Breast epithelium (tissue), 4 donors: ENCODE measurements around the gene MLLT10. TPM values are rescaled to one million over a fixed set of nuclear protein-coding genes. Genes with fewer than 3 reads are reported as not detected.

ENCODE experiments used
- DNase-seq, 2 donors: peaks; one replicate each; pipeline ENCODE4 v3.0.0-alpha.2; 2019; ENCODE audit warnings: low spot score in 2 of 2
- H3K27ac ChIP-seq, 2 donors: fragments of 200-600 bp; sonication (generic) in 1 of 2; one replicate each; pipeline ENCODE4 v1.5.1; 2016 to 2019; ENCODE audit warnings: mild to moderate bottlenecking in 1 of 2
- H3K27me3 ChIP-seq, 2 donors: fragments of 200-600 bp; sonication (generic) in 1 of 2; one replicate each; pipeline versions ENCODE4 v1.5.1 to v1.6.0; 2017 to 2019; ENCODE audit warnings: control low read depth in 1 of 2, mild to moderate bottlenecking in 1 of 2
- H3K36me3 ChIP-seq: fragments of 200-600 bp; one replicate; pipeline ENCODE4 v1.5.1; 2019
- H3K4me1 ChIP-seq, 2 donors: fragments of 200-600 bp; sonication (generic); one replicate each; pipeline ENCODE4 v1.5.1; 2016 to 2019; ENCODE audit warnings: control low read depth in 1 of 2
- H3K4me3 ChIP-seq, 3 donors: fragments of 200-600 bp; sonication (generic); 1 replicate in 2 of 3; 2 replicates in 1 of 3; pipeline ENCODE4 v1.5.1; 2016 to 2019; ENCODE audit warnings: mild to moderate bottlenecking in 3 of 3, moderate library complexity in 2 of 3
- H3K9me3 ChIP-seq, 2 donors: fragments of 200-600 bp; sonication (generic) in 1 of 2; one replicate each; pipeline ENCODE4 v1.5.1; 2016 to 2019; ENCODE audit warnings: control low read depth in 1 of 2
- POLR2A ChIP-seq: fragments of 450-650 bp; IDR thresholded peaks from one replicate; pipeline ENCODE4 v1.6.1; 2016; ENCODE audit warnings: antibody characterized with exemption, mild to moderate bottlenecking, moderate library complexity
- POLR2AphosphoS5 ChIP-seq, 3 donors: sonication (generic); formaldehyde crosslinking; IDR thresholded peaks; one replicate each; pipeline ENCODE4 v1.6.1; 2017; ENCODE audit warnings: antibody characterized with exemption in 3 of 3
- intact Hi-C: fragments of 100-400 bp; cut with DNase I; formaldehyde crosslinking; loops from one replicate; pipeline ENCODE4 v1.15.1; 2023; ENCODE audit warnings: low total_unique reads
- total RNA-seq, 3 donors: library from RNA; depleted of rRNA; stranded (reverse); fragments of >200 nt; gene quantifications; one replicate each; pipeline ENCODE4 v1.1.0, GENCODE V29; 2016
- TF ChIP-seq, protein P1 (sequence below), 3 donors: fragments of 450-650 bp; IDR thresholded peaks; one replicate each; pipeline ENCODE4 v1.5.1; 2016 to 2017; ENCODE audit warnings: antibody characterized with exemption in 3 of 3, mild to moderate bottlenecking in 3 of 3, moderate library complexity in 3 of 3

The MLLT10 gene
- total RNA-seq, 3 donors from 2014 or later: 45.6 to 74.6 (median 58.0) TPM

DNA sequence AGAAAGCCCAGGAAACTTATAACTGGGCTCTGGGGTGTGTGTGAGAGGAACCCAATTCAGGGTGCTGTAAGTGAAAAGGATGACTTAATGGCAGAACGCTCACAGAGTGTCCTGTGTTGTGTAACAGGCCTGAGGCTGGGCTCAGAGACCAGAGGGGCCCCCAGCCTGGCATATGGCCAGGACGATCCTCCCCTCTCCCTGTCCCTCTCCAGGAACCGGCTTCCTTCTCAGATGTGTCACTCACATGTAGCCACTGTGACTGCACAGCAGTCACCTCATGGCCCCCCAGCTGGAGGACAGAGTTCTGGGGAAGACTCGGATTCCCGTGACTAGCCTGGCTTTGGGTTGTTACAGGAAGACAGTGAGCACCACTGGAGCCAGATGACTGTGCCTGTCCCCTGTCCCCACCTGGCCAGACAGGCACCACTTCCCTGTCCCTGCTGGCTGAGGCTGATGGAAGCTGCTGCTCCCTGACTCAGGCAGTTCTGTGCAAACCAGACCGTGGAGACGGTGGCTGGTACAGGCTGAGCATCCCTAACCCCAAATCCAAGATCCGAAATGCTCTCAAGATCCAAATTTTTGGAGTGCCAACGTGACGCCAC lies 220.5 kb downstream of the MLLT10 start:
- no peaks in the 10 kb centered on the region for H3K27me3 ChIP-seq
- no peaks in the 10 kb centered on the region for H3K36me3 ChIP-seq
- intact Hi-C loops: loop anchor here (10.0 kb wide), 1 partner anchor 830 kb away; no protein-coding TSS in a partner anchor
- H3K27ac ChIP-seq: no peak overlapping the region
- no peaks in the 10 kb centered on the region for H3K4me1 ChIP-seq
- no peak for DNase-seq
- H3K4me3 ChIP-seq: no peak overlapping the region
- TF ChIP-seq POLR2AphosphoS5 (IDR thresholded peaks at IDR 0.05): no peak
- no peak for TF ChIP-seq POLR2A
- TF ChIP-seq, protein P1, sequence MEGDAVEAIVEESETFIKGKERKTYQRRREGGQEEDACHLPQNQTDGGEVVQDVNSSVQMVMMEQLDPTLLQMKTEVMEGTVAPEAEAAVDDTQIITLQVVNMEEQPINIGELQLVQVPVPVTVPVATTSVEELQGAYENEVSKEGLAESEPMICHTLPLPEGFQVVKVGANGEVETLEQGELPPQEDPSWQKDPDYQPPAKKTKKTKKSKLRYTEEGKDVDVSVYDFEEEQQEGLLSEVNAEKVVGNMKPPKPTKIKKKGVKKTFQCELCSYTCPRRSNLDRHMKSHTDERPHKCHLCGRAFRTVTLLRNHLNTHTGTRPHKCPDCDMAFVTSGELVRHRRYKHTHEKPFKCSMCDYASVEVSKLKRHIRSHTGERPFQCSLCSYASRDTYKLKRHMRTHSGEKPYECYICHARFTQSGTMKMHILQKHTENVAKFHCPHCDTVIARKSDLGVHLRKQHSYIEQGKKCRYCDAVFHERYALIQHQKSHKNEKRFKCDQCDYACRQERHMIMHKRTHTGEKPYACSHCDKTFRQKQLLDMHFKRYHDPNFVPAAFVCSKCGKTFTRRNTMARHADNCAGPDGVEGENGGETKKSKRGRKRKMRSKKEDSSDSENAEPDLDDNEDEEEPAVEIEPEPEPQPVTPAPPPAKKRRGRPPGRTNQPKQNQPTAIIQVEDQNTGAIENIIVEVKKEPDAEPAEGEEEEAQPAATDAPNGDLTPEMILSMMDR (IDR thresholded peaks at IDR 0.05): no peak
- no peaks in the 10 kb centered on the region for H3K9me3 ChIP-seq

DNA sequence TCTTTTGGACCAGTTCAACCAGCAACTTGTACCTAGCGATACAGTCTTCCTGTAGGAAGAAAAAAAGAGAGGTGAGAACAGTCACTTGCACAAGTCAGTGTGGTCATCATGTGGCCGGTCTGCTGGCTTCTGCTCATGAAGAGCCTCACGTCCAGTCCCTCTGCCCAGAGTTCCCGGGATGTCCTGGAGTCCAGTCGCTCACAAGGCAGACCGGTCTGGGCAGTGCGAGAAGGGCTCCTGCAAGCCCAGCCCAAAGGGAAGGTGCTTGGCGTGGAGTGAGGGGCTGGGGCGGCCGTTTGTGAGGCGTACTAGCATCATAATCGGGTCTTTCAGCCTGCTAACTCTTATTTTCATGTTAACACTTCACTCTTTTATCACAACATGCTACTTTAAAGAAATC lies 222.7 kb downstream of the MLLT10 start:
- intact Hi-C loops: loop anchor here (10.0 kb wide), 1 partner anchor 828 kb away; no protein-coding TSS in a partner anchor
- H3K9me3 ChIP-seq: no peaks in the 10 kb centered on the region
- H3K4me3 ChIP-seq: no peak overlapping the region
- no peaks in the 10 kb centered on the region for H3K27me3 ChIP-seq
- TF ChIP-seq, protein P1 (IDR thresholded peaks at IDR 0.05): no peak
- TF ChIP-seq POLR2AphosphoS5 (IDR thresholded peaks at IDR 0.05) (no peak), POLR2A (no peak)
- no peaks in the 10 kb centered on the region for H3K4me1 ChIP-seq
- H3K36me3 ChIP-seq: no peaks in the 10 kb centered on the region
- H3K27ac ChIP-seq: no peak overlapping the region
- DNase-seq: no peak

GRCh38 chr10:21757185-21757901 lies 223.3 kb downstream of the MLLT10 start:
- intact Hi-C loops: loop anchor here (10.0 kb wide), 1 partner anchor 827 kb away; no protein-coding TSS in a partner anchor
- TF ChIP-seq POLR2AphosphoS5 (IDR thresholded peaks at IDR 0.05) (no peak), POLR2A (no peak)
- TF ChIP-seq, protein P1 (IDR thresholded peaks at IDR 0.05): no peak

DNA sequence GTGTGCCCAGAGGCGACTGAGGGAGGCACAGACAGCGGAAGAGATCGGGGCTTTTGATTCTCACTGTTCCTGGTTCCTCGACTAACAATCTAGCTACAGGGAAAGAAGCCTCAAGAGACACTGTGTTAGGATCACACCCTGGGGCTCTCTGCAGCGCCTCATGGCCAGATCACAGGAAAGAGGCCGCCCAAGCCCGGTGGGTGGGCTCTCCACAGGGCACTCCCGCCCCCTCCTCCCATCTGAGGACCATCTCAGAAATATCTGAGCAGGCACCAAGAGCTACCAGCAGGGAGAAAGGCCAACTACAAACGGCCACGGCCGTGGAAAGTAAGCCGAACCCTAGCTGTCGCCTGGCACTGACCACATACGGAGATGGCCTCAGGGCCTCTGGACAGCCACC lies 224.2 kb downstream of the MLLT10 start:
- H3K27ac ChIP-seq: no peak overlapping the region
- no peaks in the 10 kb centered on the region for H3K9me3 ChIP-seq
- no peak for DNase-seq
- H3K4me1 ChIP-seq: no peaks in the 10 kb centered on the region
- TF ChIP-seq POLR2A (no peak), POLR2AphosphoS5 (IDR thresholded peaks at IDR 0.05) (no peak)
- TF ChIP-seq, protein P1 (IDR thresholded peaks at IDR 0.05): no peak
- no peaks in the 10 kb centered on the region for H3K36me3 ChIP-seq
- H3K4me3 ChIP-seq: no peak overlapping the region
- no peaks in the 10 kb centered on the region for H3K27me3 ChIP-seq
- intact Hi-C loops: loop anchor here (10.0 kb wide), 1 partner anchor 827 kb away; no protein-coding TSS in a partner anchor

More at GRCh38 chr10:21757185-21757901, 223.3 kb downstream of the MLLT10 start:
- no peak overlapping the region for H3K27ac ChIP-seq
- no peaks in the 10 kb centered on the region for H3K9me3 ChIP-seq
- no peak overlapping the region for H3K4me3 ChIP-seq
- DNase-seq: no peak
- no peaks in the 10 kb centered on the region for H3K36me3 ChIP-seq
- no peaks in the 10 kb centered on the region for H3K4me1 ChIP-seq
- H3K27me3 ChIP-seq: no peaks in the 10 kb centered on the region

GRCh38 chr10:21758696-21759095 lies 224.7 kb downstream of the MLLT10 start:
- TF ChIP-seq, protein P1 (IDR thresholded peaks at IDR 0.05): no peak
- TF ChIP-seq POLR2A (no peak), POLR2AphosphoS5 (IDR thresholded peaks at IDR 0.05) (no peak)
- no peak overlapping the region for H3K4me3 ChIP-seq
- intact Hi-C loops: loop anchor here (10.0 kb wide), 1 partner anchor 826 kb away; no protein-coding TSS in a partner anchor
- no peaks in the 10 kb centered on the region for H3K27me3 ChIP-seq
- DNase-seq: no peak
- no peaks in the 10 kb centered on the region for H3K4me1 ChIP-seq
- H3K27ac ChIP-seq: no peak overlapping the region
- H3K36me3 ChIP-seq: no peaks in the 10 kb centered on the region
- no peaks in the 10 kb centered on the region for H3K9me3 ChIP-seq
